ENCODE measurements around the gene LRRC42.

LRRC42 gene

DNA sequence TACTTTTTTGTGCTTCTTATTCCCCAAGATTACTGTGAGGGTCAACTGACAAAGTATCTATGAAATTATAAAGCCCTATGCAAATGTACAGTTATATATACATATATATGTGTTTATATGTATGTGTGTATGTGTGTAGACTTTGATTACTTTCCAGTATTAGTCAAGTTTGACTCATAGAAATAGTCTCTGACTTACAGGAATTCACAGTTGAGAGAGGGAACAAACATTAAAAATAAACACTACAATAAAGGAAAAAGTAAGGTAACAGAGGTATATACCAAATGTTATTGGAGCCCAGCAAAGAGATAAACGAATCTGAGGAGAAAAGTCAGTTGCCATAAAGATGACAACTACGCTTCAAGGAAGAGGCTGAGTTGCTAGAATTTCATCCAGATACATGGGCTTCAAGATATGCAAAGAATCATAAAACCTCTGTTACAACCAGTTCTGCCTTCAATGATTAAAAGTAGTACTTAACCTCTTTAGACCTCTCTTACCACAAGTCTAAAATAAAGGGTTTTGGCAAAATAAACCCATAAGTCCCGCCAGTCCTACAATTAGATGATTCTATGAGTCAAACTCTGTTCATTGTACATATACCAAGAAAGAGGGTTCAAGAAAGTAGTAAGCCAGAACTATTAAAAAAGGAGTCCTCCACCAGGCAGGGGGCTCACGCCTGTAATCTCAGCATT lies 7.9 kb upstream of the LRRC42 start:
- in situ Hi-C loops (cut with HindIII; ENCODE audit: low sequenced_read_pairs), result no loop called here

GRCh38 chr1:53942127-53942957 lies 3.8 kb upstream of the LRRC42 start:
- in situ Hi-C loops (cut with HindIII; ENCODE audit: low sequenced_read_pairs), result no loop called here

DNA sequence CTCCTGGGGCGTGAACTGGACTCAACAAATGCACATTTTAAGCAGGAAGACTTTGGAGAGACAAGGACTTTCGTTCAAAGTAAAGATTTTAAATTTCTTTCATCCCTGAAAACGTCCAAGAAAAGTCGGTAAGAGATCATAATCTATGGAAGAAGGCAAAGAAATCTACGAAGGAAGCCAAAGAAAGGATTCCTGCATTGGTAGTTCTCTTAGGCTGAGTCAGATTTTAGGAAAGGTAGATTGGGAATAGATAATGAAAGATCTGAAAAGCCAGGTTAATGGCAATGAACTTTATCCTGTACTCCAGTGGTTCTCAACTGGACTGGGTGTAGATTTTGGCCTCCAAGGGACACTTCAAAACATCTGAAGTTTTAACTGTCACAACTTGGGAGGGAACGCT lies 3.1 kb upstream of the LRRC42 start:
- in situ Hi-C loops (cut with HindIII; ENCODE audit: low sequenced_read_pairs), result no loop called here

GRCh38 chr1:53943490-53944043 lies 2.6 kb upstream of the LRRC42 start:
- in situ Hi-C loops (cut with HindIII; ENCODE audit: low sequenced_read_pairs), result no loop called here

- in situ Hi-C loops (cut with HindIII; ENCODE audit: low sequenced_read_pairs), result no loop called here
Measured at GRCh38 chr1:53944469-53945182, 1.5 kb upstream of the LRRC42 start.

- in situ Hi-C loops (cut with HindIII; ENCODE audit: low sequenced_read_pairs), result no loop called here
Measured at GRCh38 chr1:53945183-53945432, 1.0 kb upstream of the LRRC42 start.

DNA sequence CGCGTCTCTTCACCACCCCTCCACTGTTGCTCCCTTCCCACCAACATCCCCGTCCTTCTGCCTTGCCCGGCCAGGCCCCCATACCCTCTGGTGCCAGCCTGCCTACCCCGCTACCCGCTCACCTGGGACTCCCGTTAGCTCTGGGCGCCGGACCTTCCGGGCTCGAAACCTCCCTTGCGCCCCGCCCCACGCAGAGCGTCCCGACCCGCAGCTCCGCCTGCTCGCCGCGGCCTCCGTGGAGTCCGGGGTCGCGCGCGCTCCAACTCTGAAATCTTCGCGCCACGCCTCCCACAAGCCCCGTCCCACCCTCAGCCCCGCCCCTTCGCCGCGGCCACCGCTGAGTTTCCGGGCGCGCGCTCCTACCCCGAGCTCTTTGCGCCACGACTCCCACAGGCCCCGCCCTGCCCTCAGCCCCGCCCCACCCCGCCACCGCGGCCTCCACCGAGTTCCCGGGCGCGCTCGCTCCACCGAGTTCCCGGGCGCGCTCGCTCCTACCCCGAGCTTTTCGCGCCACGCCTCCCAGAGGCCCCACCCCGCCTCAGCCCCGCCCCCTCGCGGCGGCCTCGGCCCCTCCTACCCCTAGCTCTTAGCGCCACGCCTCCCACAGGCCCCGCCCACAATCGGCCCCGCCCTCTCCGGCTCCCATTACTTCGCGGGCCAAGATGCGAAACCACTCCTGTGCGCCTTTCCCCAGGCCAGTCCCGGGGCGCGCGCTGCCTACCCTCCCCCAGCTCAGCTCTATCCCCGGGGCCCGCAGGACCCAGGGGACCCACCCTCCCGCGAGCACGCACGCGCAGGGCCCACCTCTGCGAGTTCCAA lies 508 bp upstream of the LRRC42 start, which contains the start of gene IFT25:
Gene IFT25 (minus strand): TSS at position 267 of the 819 bp plus-strand sequence. CDS start 5,617 bp downstream, outside the sequence.
- in situ Hi-C loops (cut with HindIII; ENCODE audit: low sequenced_read_pairs), result no loop called here

GRCh38 chr1:53947172-53947907 lies 1.2 kb downstream of the LRRC42 start:
- in situ Hi-C loops (cut with HindIII; ENCODE audit: low sequenced_read_pairs), result no loop called here

- in situ Hi-C loops (cut with HindIII; ENCODE audit: low sequenced_read_pairs), result no loop called here
Measured at GRCh38 chr1:53948291-53948690, 2.1 kb downstream of the LRRC42 start.

- in situ Hi-C loops (cut with HindIII; ENCODE audit: low sequenced_read_pairs), result no loop called here
Measured at GRCh38 chr1:53949023-53949990, 3.2 kb downstream of the LRRC42 start.

GRCh38 chr1:53951697-53952096 lies 5.5 kb downstream of the LRRC42 start:
- in situ Hi-C loops (cut with HindIII; ENCODE audit: low sequenced_read_pairs), result no loop called here

DNA sequence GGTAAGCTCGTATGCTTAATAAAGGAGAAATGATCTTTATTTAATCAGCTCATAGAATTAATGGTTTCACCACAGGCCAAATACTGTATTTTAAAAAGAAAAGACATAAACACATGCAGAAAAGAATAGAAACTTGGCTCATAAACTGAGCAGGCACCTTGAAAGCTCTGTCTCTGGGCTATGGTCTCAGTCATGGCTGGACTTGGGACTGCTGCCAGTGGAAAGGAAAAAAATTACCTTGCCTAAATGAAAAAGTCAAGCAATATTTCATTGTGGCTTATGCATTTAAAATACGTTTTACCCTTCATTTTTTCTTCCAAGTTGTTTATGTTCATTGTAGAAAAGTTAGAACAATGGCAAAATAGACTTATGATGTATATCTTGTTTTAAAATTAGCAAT lies 8.0 kb downstream of the LRRC42 start:
- in situ Hi-C loops (cut with HindIII; ENCODE audit: low sequenced_read_pairs), result no loop called here

DNA sequence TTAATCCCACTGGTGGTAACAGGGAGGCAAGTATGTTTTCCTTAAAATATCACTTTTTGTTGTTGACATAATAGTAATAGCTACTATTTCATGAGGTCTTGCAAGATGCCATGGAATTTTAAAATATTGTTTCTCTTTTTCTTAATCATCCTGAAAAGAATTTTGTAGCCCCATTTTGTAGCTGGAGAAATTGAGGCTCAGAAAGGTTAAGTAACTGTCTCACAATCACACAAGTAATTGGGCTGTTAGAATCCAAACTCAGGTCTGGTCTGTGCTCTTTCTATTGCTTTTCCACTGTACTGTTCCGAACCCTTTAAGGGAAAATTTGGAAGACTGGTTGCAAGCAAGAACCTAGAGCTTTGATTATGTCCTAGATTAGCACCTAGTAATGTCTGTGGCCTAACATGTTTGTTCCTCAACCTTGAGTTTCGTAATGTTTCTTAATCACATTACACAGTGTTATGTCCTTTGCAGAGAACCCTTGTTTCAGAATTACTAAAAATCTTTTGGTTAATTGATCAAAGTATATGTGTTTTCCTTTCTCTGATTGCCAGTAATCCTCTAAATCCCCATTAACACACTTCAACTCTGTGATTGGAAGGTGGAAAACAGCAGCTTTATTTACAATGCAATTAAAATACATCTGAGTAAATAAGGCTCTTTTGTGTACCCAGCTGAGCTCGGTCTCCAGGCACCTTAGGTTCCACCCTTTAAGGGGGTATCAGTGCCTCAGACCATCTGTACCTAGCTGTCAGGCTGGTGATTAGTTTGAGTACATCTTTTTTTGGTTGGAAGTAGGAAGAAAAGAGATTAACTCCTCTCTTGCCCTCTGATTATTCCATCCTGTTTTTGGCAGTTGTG lies 10.4 kb downstream of the LRRC42 start:
- in situ Hi-C loops (cut with HindIII; ENCODE audit: low sequenced_read_pairs), result no loop called here

GRCh38 chr1:53957194-53957818 lies 11.2 kb downstream of the LRRC42 start:
- in situ Hi-C loops (cut with HindIII; ENCODE audit: low sequenced_read_pairs), result no loop called here

GRCh38 chr1:53959664-53960250 lies 13.6 kb downstream of the LRRC42 start:
- in situ Hi-C loops (cut with HindIII; ENCODE audit: low sequenced_read_pairs), result no loop called here

GRCh38 chr1:53962395-53962794 lies 16.2 kb downstream of the LRRC42 start:
- in situ Hi-C loops (cut with HindIII; ENCODE audit: low sequenced_read_pairs), result no loop called here

DNA sequence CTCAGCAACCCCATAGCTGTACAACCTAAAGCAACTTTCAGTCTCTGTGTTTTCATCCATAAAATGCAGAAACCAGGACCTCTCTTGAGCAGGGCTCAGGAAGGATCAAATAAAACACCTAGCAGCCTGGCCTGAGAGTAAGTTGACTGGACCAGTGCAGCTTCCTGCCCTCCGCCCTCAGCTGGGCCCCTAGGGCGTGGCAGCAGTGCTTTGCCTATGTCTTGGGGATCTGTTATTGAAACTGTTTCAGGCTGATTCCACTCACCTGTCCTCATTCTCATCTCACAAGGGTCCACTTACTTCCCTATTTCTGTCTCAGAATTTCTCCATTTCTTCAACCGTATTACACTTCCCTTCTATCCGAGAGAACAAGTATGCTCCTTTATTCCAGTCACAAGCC lies 17.3 kb downstream of the LRRC42 start:
- in situ Hi-C loops (cut with HindIII; ENCODE audit: low sequenced_read_pairs), result no loop called here
